Brain microvascular endothelial cell (primary cell): ENCODE results near the gene SOBP.

Experiments used
- DNase-seq: peaks from one replicate; pipeline ENCODE4 v3.0.0-alpha.2; 2020
- H3K27ac ChIP-seq: fragments of 250-450 bp; sonication (Bioruptor Pico); 2 replicates; pipeline ENCODE4 v1.5.1; 2020; ENCODE audit warnings: mild to moderate bottlenecking, moderate library complexity
- H3K27me3 ChIP-seq: fragments of 250-450 bp; sonication (Bioruptor Pico); replicated peaks from 2 replicates; pipeline ENCODE4 v1.5.1; 2020; ENCODE audit warnings: mild to moderate bottlenecking
- H3K36me3 ChIP-seq: fragments of 250-450 bp; sonication (Bioruptor Pico); replicated peaks from 2 replicates; pipeline ENCODE4 v1.5.1; 2020; ENCODE audit warnings: mild to moderate bottlenecking
- H3K4me3 ChIP-seq: 2 replicates; pipeline ENCODE4 v1.5.1; 2011; ENCODE audit warnings: low read depth, mild to moderate bottlenecking, control low read depth, low read length, moderate library complexity
- CTCF ChIP-seq: IDR thresholded peaks from 2 replicates; pipeline ENCODE4 v1.5.1; 2011; ENCODE audit warnings: low read depth, mild to moderate bottlenecking, moderate library complexity, low read length, control low read depth, inconsistent platforms; ENCODE audit errors: missing control alignments
- in situ Hi-C: cut with HindIII; loops from 2 replicates; pipeline ENCODE4 v1.10.0; 2017; ENCODE audit warnings: low sequenced_read_pairs, low pct_ligation_motif_present

The SOBP gene

GRCh38 chr6:107677399-107677798 lies 187.5 kb downstream of the SOBP start:
- TF ChIP-seq CTCF = no peak
- H3K36me3 ChIP-seq = no peaks in the 10 kb centered on the region
- H3K27me3 ChIP-seq = no peaks in the 10 kb centered on the region
- in situ Hi-C loops = no loop called here
- H3K4me3 ChIP-seq = no peak overlapping the region
- no peak for DNase-seq
- no peak overlapping the region for H3K27ac ChIP-seq

GRCh38 chr6:107679457-107679856 lies 189.5 kb downstream of the SOBP start:
- DNase-seq = peak; percentile 76
- H3K27ac ChIP-seq = no peak overlapping the region
- H3K36me3 ChIP-seq = no peaks in the 10 kb centered on the region
- no peak for TF ChIP-seq CTCF
- no peak overlapping the region for H3K4me3 ChIP-seq
- no peaks in the 10 kb centered on the region for H3K27me3 ChIP-seq
- in situ Hi-C loops = no loop called here

GRCh38 chr6:107682721-107683120 lies 192.8 kb downstream of the SOBP start:
- no peak for TF ChIP-seq CTCF

GRCh38 chr6:107683183-107683582 lies 193.3 kb downstream of the SOBP start:
- no peak for DNase-seq
- Histone ChIP-seq H3K4me3 (no peak overlapping the region), H3K36me3 (no peaks in the 10 kb centered on the region), H3K27ac (no peak overlapping the region), H3K27me3 (no peaks in the 10 kb centered on the region)
- TF ChIP-seq CTCF = no peak
- in situ Hi-C loops = no loop called here

More at GRCh38 chr6:107682721-107683120, 192.8 kb downstream of the SOBP start:
- Histone ChIP-seq H3K36me3 (no peaks in the 10 kb centered on the region), H3K4me3 (no peak overlapping the region), H3K27me3 (no peaks in the 10 kb centered on the region), H3K27ac (no peak overlapping the region)
- in situ Hi-C loops = no loop called here
- no peak for DNase-seq

GRCh38 chr6:107684996-107685395 lies 195.1 kb downstream of the SOBP start:
- H3K27ac ChIP-seq = no peak overlapping the region
- in situ Hi-C loops = no loop called here
- TF ChIP-seq CTCF = no peak
- H3K27me3 ChIP-seq = no peaks in the 10 kb centered on the region
- H3K36me3 ChIP-seq = no peaks in the 10 kb centered on the region
- no peak for DNase-seq
- no peak overlapping the region for H3K4me3 ChIP-seq

GRCh38 chr6:107689190-107689589 lies 199.3 kb downstream of the SOBP start:
- Histone ChIP-seq H3K36me3 (no peaks in the 10 kb centered on the region), H3K27ac (no peak overlapping the region), H3K4me3 (no peak overlapping the region), H3K27me3 (no peaks in the 10 kb centered on the region)
- no peak for TF ChIP-seq CTCF
- DNase-seq = no peak
- in situ Hi-C loops = no loop called here
